Hematopoietic multipotent progenitor cell treated with erythropoietin and hydrocortisone succinate and interleukin-3 and kit ligand, for 6 days (in vitro differentiated cells): Measurements from ENCODE around the gene BCAS1.
A peak's percentile ranks its signal among the peaks of the same experiment; 100 is the strongest.

Experiments
- DNase-seq: peaks from one replicate; pipeline ENCODE4 v3.0.0-alpha.2; 2015

The BCAS1 gene

DNA sequence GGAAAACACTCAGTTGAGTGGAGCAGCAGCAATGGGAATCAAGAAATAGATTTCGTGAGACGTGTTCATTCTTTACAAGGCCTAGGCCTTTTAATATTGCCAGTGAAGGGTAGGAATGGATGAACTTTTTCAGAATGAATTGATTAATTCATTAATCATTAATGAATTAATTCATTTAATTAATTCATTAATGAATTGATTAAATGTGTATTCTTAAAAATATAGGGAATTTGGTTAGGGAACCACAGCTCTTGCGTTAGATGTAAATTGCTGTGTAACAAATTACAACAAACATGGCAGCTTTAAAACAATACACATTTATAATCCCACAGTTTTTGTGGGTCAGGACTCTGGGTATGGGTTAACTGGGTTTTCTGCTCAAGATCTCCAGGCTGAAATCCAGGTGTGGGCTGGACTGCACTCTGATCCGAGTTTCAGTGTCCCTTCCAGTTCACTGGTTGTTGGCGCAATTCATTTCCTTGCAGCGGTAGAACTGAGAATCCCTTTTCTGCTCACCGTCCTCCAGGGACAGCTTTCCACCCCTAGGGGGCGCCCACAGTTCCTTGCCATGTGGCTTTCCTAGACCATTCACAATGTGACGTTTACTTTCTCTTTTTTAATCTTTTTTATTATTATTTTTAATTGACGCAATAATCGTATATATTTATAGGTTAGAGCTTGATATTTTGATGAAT, 32.8 kb upstream of the BCAS1 start:
- DNase-seq, result peak; percentile 87

DNA sequence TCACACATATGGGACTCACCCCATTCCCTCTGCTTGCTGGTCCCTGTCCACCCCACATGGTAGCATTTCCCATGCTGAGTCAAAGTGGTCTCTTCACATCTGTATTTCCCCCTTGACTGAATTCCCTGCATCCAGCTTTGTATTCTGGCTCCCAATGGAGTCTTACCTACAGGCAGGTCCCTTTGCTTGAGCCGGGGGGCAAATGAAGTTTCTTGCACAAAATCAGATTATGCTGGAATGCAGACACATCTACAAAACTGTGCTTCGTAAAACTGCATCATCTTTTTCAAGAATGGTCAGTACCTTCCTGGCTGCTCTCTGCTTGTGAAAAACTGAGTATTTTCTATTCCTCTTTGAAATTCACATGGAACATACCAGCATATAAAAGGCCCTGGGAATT, 32.1 kb upstream of the BCAS1 start:
- DNase-seq, result no peak

DNA sequence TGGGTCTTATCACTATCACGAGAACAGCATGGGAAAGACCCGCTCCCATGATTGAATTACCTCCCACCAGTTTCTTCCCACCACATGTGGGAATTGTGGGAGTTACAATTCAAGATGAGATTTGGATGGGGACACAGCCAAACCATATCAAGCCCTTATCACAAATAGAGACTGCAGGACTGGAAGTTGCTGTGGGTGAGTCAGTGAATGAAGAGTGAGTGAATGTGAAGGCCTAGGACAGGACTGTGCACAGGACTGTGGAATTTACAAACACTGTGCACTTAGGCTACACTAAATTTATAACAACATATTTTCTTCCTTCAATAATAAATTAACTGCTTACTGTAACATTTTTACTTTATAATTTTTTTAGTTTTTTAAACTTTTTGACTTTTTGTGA, 30.2 kb upstream of the BCAS1 start:
- DNase-seq, result peak; percentile 13

DNA sequence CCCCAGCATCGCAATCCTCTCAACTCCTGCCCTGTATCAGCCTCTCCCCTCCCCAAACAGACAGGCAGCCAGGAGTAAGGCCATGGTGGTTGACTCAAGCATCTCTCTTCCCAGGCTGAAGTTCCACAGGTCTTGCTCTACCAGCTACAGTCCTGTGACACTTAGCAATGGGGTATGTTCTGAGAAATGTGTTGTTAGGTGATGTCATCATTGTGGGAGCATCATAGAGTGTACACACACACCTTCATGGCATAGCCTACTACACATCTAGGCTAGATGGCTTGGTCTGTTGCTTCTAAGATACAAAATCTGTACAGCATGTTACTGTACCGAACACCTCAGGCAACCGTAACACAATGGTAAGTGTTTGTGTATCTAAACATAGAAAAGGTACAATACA, 29.5 kb upstream of the BCAS1 start:
- DNase-seq, result no peak

DNA sequence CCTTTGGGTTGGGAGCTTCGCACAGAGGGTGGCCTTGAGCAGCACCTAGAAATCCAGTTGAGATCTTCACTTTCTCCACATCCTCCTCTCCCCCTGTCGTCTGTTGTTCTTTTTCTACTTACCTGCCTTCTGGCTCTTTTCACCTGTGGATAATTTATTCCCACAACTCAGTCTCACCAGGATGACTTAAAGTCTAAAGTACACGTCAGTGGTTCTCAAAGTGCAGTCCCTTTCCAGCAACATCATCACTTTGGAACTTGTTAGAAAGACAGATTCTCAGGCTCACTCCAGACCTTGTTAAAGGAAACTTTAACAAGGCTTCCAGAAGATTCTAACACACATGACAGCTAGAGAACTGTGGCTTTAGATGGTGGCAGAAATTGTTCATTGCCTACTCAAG, 27.7 kb upstream of the BCAS1 start:
- DNase-seq, result no peak

DNA sequence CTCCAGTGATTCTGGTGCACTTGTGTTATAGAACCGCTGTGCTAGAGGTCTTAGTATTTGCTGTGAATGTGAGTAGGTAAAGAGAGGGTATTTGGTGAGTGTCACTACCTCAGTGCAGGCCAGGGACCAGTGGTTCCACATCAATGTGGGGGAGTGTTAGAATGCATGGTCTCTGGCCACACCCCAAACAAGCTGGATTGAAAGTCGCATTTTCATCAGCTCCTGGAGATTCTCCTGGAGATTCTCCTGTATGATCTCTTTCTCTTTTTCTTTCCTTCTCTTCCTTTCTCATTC, 26.8 kb upstream of the BCAS1 start:
- DNase-seq, result no peak

DNA sequence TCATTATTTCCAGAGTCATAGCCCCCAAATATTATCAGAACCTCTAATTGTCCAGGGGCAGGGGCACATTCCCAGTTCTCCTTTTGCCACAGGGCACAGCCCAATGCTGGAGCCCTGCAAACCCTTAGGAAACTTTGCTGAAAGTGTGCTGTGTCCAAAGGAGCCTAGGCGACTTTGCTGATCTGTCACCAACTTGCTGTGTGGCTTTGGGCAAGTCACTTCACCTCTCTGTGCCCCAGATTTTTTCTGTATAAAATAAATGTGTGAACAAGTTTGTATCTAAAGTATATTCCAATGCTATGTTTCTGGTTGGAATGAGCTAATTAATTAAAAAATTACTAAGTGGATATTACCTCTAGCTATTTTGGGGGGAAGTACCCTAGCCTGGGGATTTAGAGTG, 25.4 kb upstream of the BCAS1 start:
- no peak for DNase-seq

DNA sequence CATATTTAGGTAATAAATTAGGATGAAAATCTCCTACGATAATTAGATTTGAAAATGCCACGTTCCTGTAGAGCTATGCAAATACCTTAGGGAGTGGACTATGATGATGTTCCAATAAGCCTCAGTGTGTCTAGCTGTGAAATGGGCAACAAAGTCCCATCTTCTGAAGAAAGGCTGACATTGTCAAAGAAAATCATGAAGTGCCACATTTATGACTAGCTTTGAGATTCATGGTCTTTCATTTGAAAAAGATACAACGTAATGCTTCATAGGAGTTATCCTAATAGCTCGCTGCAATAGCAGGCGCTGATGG, 23.8 kb upstream of the BCAS1 start:
- DNase-seq, result no peak

DNA sequence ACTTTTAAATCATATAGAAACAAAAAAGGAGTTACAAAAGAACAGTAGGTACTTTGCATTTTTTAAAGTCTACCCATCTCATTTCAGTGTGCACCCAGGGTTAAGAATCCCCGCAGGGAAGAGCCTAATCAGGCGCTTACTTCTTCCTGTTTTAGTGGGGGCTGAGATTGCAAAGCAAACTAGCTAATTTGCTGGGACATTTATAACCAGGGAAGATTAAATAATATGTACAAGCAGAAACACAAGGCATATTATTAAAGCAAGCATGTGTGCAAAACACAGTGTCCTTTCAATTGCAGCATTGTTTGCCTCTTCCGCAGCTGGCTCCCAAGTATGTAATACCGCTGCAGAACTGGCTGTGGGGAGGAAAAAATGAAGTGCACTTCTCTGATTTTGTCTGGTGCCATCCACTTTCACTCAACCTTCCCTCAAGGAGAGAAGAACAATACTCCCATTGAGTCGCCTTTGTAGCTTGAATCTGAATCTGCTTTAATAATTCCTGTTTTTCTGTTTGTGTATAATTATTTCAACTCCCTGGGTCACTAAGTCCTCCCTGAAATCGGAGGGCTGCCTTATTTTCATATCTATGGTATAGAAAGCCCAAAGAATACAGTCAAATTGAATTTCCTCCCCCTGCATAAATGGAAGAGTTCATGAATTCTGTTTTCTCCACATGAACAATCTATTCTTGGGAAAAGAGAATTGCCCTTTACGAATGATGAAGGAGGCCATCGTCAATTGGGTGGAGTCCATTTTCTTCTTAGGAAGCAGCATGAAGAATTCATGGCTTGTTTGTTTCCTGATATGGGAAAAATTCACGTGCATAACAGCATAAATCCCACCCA, 23.3 kb upstream of the BCAS1 start:
- DNase-seq, result no peak

DNA sequence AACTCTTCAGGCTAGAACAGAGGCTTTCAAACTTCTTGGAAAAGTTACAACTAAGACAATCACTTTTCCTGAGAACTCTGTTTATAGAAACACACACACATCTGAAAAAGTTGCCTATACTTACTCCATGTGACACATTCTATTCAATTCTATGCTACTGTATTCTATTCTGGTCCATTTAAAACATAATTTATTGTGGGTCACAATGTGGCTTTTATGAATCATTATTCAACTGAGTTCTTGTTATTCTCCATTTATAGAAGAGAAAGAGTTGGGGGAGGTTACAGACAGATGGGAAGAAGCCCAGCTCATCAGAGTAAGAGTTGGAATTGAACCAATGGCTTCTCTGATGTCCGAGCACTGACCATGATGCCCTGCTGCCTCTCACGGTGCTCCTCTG, 21.6 kb upstream of the BCAS1 start:
- no peak for DNase-seq

DNA sequence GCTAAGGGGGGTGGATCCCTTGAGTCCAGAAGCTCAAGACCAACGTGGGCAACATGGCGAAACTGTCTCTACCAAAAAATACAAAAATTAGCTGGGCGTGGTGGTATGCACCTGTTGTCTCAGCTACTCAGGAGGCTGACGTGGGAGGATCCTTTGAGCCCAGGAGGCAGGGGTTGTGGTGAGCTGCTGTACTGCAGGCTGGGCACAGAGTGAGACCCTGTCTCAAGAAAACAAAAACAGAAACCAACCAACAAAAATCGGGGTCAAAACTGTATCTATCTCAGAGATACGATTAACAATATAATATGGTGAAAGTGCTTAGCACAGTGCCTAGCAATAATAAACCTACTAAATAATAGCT, 20.7 kb upstream of the BCAS1 start:
- no peak for DNase-seq

DNA sequence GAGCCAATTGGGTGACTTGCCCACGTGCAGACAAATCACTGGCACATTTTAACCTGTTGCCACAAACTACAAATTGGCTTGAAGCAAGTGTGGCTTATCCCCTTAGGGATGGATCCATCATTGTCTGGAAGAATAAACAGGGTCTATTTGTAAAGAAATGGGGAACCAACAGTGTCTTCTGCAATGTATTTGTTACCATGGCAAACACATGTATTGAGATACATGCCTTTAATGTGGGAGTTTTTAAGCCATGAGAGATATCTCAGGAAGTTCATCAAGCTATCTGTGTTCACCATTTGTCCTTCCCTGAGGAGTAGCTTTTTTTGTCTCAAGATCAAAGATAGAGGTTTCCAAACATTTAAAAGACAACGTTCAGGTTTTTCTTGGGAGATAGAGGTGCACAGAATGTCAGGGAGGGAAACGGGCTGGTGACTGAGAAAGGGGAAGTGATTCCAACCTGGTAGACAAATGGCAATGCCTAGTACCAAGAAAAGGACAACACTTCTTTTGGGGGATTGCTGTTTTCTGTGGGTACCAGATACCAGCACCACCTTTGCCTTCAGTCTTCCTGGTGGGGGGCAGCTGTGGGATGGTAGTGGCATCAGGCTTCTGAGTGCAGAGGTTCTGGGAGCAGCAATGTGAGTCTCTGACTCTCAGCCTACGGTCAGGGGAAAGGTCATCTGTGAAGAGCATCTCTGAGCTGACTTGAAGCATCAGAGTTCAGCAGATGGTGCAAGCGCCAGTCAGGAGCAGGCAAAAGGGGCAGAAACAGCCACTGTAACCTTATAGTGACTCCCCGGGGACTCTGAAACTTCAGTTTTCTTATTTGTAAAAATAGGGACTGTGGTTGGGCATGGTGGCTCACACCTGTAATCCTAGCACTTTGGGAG, 20.1 kb upstream of the BCAS1 start:
- no peak for DNase-seq

DNA sequence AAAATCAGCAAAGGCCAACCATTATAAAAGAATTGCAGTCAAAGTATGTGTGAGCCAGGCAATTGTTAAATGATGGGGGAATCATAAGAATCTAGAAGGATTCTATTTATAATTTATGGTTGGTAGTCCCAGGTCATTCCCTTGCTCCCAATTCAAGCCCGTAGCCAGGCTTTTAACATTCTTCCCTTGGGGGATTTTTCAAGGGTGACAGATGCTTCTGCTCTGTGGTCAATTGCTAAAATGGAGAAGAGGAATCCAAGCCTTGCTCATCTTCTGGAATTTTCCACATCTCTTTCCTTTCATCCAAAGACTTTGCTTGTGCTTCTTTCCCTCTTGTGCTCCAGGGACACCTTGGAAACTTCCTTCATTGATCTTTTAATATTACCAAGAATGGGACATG, 18.0 kb upstream of the BCAS1 start:
- no peak for DNase-seq

DNA sequence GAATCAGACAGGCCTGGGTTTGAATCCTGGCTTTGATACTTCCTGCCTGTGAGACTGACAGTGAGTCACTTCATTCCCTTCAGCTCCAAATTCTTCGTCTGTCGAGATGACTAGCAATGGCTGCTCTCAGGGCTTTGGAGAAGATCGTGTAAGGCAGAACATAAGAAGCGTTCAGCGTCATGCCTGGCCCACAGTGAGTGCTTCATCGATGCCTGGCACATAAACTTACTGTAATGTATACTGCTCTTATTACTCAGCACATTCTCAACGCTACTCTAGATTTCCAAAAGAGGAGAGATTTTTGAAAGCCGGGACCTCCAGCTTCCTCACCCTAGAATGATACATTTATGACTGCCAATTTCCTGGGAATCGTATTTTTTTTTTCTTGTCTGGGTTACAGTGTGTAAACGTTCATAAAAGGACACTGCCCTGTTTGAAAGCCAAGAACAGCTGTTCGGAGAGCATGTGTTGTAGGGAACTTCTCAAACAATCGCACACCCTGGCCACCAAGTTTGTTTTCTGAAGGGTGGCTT, 16.2 kb upstream of the BCAS1 start:
- DNase-seq, result no peak

DNA sequence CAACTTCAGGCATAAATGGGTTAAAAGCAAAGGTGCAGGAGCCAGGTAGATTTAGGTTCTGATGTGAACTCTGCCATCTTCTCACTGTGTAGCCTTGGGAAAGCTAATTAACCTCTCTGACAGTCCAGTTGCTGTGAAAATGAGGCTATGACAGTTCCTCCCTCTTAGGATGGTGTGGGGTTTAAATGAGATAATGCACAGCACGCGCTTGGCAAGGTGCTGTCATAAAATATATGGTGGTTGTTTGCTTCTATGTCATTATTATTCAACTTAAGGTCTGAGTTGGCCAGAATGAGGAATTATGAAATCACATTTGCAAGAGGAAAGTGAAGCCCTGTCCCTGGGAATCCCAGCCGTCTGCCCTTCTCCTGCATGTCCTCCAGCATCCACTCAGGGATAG, 15.5 kb upstream of the BCAS1 start:
- DNase-seq, result no peak

DNA sequence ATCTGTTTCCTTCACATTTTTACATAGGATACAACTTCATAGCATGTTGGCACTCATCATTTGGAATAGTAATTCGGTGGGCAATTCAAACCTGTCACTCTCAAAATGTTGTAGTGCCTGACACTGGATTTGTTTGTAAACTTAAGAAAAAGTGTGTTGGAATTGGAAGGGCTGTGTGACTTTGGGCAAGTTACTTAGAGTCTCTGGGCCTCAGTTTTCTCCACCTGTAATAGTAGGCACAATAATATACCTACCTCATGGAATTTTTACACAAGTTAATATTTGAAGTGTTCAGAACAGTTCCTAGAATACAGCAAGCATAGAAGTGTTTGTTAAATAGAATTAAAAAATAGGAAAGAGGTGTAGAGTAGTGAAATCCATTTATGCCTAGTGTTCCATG, 15.0 kb upstream of the BCAS1 start:
- no peak for DNase-seq

DNA sequence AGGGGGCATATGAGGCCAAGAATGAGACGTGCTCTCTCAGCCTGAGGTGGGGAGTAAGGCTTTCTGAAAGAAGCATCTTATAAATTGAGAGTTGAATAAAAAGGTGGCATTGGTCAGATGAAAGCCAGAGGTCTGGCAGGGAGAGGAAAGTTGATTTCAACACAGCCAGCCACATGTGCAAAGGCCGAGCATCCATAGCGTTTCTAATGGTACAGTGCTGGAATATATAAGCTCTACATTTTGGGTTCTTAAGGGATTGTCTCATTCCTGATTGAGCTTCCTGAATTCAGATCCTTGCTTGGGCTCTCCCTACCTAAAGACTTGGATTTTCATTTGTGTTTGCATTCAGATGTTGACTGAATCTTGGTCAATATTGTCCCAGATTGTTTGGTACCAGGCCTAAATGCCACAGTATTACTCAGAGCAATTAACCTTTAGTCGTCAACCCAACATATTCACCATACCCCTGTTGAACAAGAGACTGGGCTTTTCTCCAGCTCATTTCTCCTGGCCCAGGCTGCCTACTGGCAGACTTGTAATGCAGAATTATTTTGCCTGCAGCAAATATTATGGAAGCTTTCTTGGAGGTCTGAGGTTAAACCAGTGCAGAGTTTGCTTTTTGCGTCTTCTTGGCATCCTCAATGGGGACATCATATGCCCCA, 14.5 kb upstream of the BCAS1 start:
- no peak for DNase-seq

DNA sequence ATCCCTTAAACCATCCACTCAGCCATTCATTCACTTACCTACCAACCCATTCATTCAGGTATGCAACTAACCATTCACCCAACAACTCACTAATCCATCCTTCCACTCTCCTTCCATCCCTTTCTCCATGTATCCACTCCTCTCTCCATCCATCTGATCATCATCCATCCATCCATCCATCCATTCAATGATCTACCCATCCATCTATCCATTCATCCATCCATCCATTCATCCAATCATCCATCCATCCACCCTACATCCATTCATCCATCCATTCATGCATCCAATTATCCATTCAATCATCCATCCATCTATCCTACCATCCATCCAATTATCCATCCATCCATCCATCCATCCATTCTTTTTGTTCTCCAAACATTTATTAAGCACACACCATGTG, 13.8 kb upstream of the BCAS1 start:
- no peak for DNase-seq

DNA sequence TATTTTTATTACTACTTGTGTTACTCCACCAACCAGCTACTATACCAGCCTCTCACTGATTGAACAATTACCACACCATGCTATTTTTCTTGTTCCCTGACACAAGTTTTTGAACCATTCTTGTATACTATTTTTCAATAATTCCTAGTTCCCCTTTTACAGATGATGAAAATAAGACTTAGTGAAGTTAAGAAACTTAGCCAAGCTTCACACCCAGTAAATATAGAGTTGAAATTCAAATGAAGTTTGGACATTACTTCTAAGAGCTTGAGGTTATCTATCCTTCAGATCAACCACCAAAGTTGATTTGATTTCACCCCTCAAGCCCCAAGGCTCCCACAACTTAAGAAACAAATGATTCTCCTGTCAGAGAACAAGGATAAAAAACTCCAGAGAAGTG, 13.1 kb upstream of the BCAS1 start:
- DNase-seq, result no peak

DNA sequence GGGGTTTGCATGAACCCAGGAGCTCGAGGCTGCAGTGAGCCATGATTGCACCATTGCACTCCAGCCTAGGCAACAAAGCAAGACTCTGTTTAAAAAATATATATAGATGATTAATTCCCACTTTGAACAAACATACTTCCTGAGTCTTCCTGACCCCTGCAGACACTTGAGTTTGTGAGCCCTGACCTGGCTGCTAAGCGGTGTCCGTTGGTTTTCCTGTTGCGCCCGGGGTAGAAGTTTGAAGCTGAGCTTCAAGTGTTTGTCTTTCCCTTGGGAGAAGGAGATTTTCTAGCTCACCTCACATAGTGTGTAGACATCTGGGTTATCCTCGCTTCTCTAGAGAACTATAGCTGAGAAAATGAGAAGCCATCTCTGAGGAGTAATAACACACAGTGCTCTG, 11.7 kb upstream of the BCAS1 start:
- DNase-seq, result no peak

DNA sequence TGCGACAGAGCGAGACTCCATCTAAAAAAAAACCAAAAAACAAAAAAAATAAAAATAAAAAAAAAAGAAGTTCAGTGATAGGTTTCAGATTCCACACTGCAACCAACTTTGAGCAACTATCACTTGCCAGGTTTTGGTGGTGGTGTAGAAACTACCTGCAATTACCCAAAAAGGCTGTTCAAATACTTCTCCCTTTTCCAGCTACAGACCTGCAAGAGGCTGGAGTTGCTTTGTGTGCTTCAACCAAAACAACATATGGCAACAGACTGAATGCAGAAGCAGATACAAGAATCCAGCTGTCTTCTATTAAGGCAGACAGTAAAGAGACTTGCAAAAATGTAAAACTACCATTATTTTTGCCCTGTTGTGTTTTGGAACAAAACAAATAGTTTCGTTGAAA, 9.3 kb upstream of the BCAS1 start:
- no peak for DNase-seq

DNA sequence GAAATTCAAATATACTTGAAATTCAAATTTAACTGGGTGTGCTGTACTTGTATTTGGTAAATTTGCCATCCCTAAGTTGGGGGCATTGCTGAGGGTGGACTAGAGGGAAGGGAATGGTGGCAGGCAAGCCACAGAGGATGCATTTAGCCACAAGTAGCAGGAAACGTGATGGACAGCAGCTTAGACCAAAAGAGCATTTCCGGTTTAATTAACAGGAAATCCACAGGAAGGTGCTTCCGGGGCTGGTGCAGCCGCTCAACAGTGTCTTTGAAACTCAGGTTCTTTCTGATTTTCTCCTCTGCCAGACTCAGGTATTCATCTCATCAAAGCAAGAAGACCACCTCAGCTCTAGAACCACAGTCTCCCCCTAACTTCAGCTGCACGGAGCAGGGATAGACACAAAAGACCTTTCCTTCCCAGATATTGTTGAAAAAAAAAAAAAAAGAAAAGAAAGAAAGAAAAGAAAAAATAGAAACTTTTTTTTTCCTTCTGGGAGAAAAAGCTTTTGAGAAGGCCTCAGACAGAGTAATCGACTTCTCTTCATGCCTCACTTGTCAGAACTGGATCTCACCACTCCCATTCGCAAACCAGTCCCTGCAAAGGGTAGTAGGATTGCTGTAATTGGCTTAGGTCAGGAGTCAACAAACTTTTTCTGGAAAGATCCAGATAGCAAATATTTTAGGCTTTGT, 8.0 kb upstream of the BCAS1 start:
- DNase-seq, result peak; percentile 69

DNA sequence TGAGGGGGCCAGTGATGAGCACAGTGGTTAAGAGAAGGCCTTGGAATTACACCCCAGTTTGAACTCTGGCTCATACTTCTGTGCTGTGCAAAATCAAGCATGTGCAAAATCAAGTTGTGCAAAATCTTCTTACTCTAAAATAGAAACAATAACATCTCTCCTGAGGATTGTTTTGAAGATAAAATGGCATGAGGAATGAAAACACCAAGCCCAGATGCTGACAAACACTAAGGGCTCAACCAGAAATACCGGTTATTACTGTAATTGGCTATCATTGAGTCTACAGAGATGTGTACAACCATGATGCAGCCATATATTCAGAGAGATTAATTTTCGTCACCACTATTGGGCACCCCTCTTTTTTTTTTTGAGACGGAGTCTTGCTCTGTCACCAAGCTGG, 5.9 kb upstream of the BCAS1 start:
- no peak for DNase-seq
